HUES48 (cell line): ENCODE data around the gene ARHGAP40.

Source experiments
- H3K27ac ChIP-seq: one replicate; pipeline ENCODE4 v1.7.0; 2013; ENCODE audit warnings: low read depth, low read length, inconsistent platforms
- H3K27me3 ChIP-seq: 2 replicates; pipeline ENCODE4 v1.6.1; 2013; ENCODE audit warnings: mild to moderate bottlenecking, low read length; ENCODE audit not compliant: control insufficient read depth, insufficient read depth
- H3K36me3 ChIP-seq: 2 replicates; pipeline ENCODE4 v1.6.1; 2013; ENCODE audit warnings: low read length; ENCODE audit not compliant: control insufficient read depth, insufficient read depth
- H3K4me1 ChIP-seq: 2 replicates; pipeline ENCODE4 v1.6.1; 2013; ENCODE audit warnings: mild to moderate bottlenecking, low read length; ENCODE audit not compliant: control insufficient read depth, insufficient read depth
- H3K4me3 ChIP-seq: 2 replicates; pipeline ENCODE4 v1.5.1; 2013; ENCODE audit warnings: mild to moderate bottlenecking, low read depth, low read length
- H3K9ac ChIP-seq: 2 replicates; pipeline ENCODE4 v1.6.1; 2013; ENCODE audit warnings: mild to moderate bottlenecking, low read depth, low read length, moderate library complexity
- H3K9me3 ChIP-seq: 2 replicates; pipeline ENCODE4 v1.6.1; 2013; ENCODE audit warnings: low read length; ENCODE audit not compliant: control insufficient read depth, insufficient read depth

The ARHGAP40 gene

GRCh38 chr20:38601216-38602184 is at the start of gene ARHGAP40:
TSS of gene ARHGAP40 (plus strand) at chr20:38601809.
- Histone ChIP-seq H3K36me3 (no peaks in the 10 kb centered on the region), H3K4me3 (peak within 1 kb of the TSS; percentile 63), H3K4me1 (peaks cover 27% of the 10 kb centered on the region), H3K9ac (no peak within 1 kb of the TSS), H3K27ac (peak within 1 kb of the TSS; percentile 78), H3K9me3 (no peaks in the 10 kb centered on the region; the same call in 1 of the 2 replicates), H3K27me3 (peaks cover 5% of the 10 kb centered on the region; the same call in 1 of the 2 replicates)

DNA sequence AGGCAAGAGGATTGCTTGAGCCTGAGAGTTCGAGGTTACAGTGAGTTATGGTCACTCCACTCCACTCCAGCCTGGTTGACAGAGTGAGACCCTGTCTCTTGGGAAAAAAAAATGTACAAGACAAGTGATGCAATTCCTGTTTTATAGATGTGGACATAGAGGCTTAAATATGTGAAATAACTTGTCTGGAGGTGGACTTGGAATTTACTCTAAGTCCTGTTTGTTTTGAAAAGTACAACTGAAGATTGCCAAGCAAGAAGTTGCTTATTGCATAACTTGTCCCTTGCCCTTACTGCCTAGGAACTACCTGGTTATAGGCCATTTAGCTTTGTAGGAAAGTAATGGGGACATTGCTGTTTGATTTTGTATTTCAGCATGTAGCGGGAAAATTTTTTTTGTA is 46.6 kb upstream of the ARHGAP40 start:
- Histone ChIP-seq H3K27ac (no peak overlapping the region), H3K27me3 (no peaks in the 10 kb centered on the region), H3K9me3 (no peaks in the 10 kb centered on the region), H3K9ac (no peak overlapping the region), H3K36me3 (peaks cover 88% of the 10 kb centered on the region), H3K4me3 (no peak overlapping the region), H3K4me1 (peaks cover 11% of the 10 kb centered on the region)

GRCh38 chr20:38555395-38555794 is 46.2 kb upstream of the ARHGAP40 start:
- H3K9ac ChIP-seq: no peak overlapping the region
- H3K27ac ChIP-seq: no peak overlapping the region
- no peak overlapping the region for H3K4me3 ChIP-seq
- no peaks in the 10 kb centered on the region for H3K27me3 ChIP-seq
- H3K9me3 ChIP-seq: no peaks in the 10 kb centered on the region
- H3K36me3 ChIP-seq: peaks cover 87% of the 10 kb centered on the region
- H3K4me1 ChIP-seq: peaks cover 14% of the 10 kb centered on the region

- Histone ChIP-seq H3K4me1 (peaks cover 14% of the 10 kb centered on the region), H3K9me3 (no peaks in the 10 kb centered on the region), H3K9ac (no peak overlapping the region), H3K4me3 (no peak overlapping the region), H3K27ac (no peak overlapping the region), H3K27me3 (no peaks in the 10 kb centered on the region), H3K36me3 (peaks cover 73% of the 10 kb centered on the region)
These were observed 44.4 kb upstream of the ARHGAP40 start for GRCh38 chr20:38557174-38557573.

DNA sequence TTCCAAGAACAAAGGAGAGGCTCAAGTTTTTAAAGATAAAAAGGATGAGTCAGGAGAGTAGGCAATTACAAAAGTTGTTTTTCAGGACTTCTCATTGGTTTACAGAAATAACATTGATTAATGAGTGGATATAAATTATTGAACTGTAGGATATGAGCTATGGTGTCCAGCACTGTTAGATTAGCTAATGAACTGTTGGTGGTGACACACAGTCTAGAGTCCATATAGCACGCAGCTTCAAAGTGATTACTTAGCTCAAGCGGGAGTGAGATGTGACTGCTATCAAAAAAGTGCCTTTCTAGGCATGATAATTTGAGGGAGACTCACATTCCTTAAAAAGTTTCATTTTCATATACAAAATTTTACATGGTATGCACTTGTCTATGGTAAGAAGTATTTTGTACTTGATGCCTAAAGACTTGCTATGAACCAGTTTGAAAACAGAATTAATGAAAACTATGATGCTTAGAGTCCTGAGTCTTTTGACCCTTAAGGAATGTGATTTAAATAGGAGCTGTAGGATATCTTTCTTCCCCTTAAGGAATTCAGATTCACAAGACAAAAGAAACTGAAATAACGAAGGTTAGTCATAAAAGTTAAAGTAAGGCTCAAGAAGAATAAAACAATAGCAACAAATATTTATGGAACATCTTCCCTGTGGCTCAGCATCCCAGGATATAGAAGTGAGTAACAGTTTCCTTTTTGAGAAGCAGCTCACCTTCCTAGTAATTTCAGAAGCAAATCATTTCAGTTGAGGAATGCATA is 42.8 kb upstream of the ARHGAP40 start:
- peaks cover 14% of the 10 kb centered on the region for H3K4me1 ChIP-seq
- no peaks in the 10 kb centered on the region for H3K27me3 ChIP-seq
- no peaks in the 10 kb centered on the region for H3K9me3 ChIP-seq
- peaks cover 70% of the 10 kb centered on the region for H3K36me3 ChIP-seq
- H3K27ac ChIP-seq: peak overlapping the region; percentile 74
- H3K9ac ChIP-seq: no peak overlapping the region
- H3K4me3 ChIP-seq: no peak overlapping the region

DNA sequence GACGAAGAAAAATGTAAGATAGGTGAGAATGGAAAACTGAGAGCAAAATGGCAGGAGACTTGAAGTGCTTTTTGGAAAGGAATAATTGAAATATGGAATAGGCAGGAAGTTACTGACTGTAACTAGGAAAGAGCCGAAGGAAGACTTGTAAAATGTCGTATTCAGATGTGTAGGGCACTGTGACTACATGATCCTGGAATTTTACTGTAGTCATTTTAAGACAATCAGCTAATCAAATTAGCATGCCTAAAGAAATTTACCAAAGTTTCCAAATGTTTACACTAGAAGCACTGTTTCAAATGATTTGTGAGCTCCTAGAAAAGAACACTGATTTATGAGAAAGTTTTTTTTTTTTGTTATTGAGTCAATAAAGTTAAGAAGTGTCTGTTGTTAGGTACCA is 41.8 kb upstream of the ARHGAP40 start:
- Histone ChIP-seq H3K9me3 (no peaks in the 10 kb centered on the region), H3K36me3 (peaks cover 65% of the 10 kb centered on the region), H3K4me3 (no peak overlapping the region), H3K9ac (no peak overlapping the region), H3K27me3 (no peaks in the 10 kb centered on the region), H3K4me1 (peaks cover 14% of the 10 kb centered on the region), H3K27ac (peak overlapping the region; percentile 74)

- Histone ChIP-seq H3K9ac (no peak overlapping the region), H3K4me3 (no peak overlapping the region), H3K27ac (no peak overlapping the region), H3K4me1 (peaks cover 8% of the 10 kb centered on the region; the same call in 1 of the 2 replicates), H3K9me3 (no peaks in the 10 kb centered on the region), H3K27me3 (no peaks in the 10 kb centered on the region), H3K36me3 (peaks cover 55% of the 10 kb centered on the region)
These were observed 37.7 kb upstream of the ARHGAP40 start for GRCh38 chr20:38563802-38564431.

DNA sequence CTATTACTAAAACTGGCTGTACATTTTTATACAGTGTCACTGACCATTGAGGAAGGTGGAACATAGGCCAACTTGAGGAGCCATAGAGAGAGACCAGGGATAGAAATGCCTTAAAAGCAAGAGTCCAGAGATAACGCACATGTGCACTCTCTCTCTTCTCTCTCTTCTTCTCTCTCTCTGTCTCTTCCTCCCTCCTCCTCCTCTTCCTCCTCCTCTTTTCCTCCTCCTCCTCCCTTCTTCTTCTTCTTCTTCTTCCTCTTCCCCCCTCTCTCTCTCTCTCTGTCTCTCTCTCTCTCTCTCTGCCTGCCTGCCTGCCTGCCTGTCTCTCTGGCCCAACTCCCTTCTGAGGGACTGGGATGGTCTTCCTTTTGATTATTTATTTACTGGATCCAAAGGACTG is 36.9 kb upstream of the ARHGAP40 start:
- H3K27ac ChIP-seq: no peak overlapping the region
- H3K36me3 ChIP-seq: peaks cover 57% of the 10 kb centered on the region
- no peak overlapping the region for H3K9ac ChIP-seq
- no peak overlapping the region for H3K4me3 ChIP-seq
- peaks cover 6% of the 10 kb centered on the region; the same call in 1 of the 2 replicates for H3K4me1 ChIP-seq
- no peaks in the 10 kb centered on the region for H3K9me3 ChIP-seq
- no peaks in the 10 kb centered on the region for H3K27me3 ChIP-seq

- no peak overlapping the region for H3K9ac ChIP-seq
- no peaks in the 10 kb centered on the region for H3K27me3 ChIP-seq
- no peak overlapping the region for H3K4me3 ChIP-seq
- H3K9me3 ChIP-seq: no peaks in the 10 kb centered on the region
- peaks cover 69% of the 10 kb centered on the region for H3K36me3 ChIP-seq
- H3K4me1 ChIP-seq: no peaks in the 10 kb centered on the region
- H3K27ac ChIP-seq: no peak overlapping the region
These were observed 35.5 kb upstream of the ARHGAP40 start for GRCh38 chr20:38566036-38566598.

- peaks cover 71% of the 10 kb centered on the region for H3K36me3 ChIP-seq
These were observed 31.7 kb upstream of the ARHGAP40 start for GRCh38 chr20:38569747-38570525.

More at GRCh38 chr20:38569747-38570525, 31.7 kb upstream of the ARHGAP40 start:
- no peaks in the 10 kb centered on the region for H3K27me3 ChIP-seq
- H3K27ac ChIP-seq: no peak overlapping the region
- no peak overlapping the region for H3K9ac ChIP-seq
- no peaks in the 10 kb centered on the region for H3K9me3 ChIP-seq
- no peaks in the 10 kb centered on the region for H3K4me1 ChIP-seq
- H3K4me3 ChIP-seq: no peak overlapping the region
